AG04450 (cell line): Measurements from ENCODE around the gene POPDC3. TPM values are rescaled to one million over a fixed set of nuclear protein-coding genes. Genes with fewer than 3 reads are reported as not detected.

Experiments
- CTCF ChIA-PET: fragments of 300-600, 350-600 bp; formaldehyde crosslinking; extraction: SDS; loops from one replicate; lab custom pipeline; 2022; ENCODE audit warnings: antibody characterized with exemption, inconsistent platforms; lab: Charles Lee
- POLR2A ChIA-PET: fragments of 350-600 bp; formaldehyde crosslinking; extraction: SDS; loops from one replicate; lab custom pipeline; 2021; ENCODE audit warnings: antibody characterized with exemption, inconsistent platforms; lab: Yijun Ruan, JAX
- DNase-seq: peaks from one replicate; pipeline ENCODE4 v3.0.0-alpha.2; 2011; ENCODE audit warnings: low read depth, low spot score
- H3K27ac ChIP-seq: one replicate; pipeline ENCODE4 v1.5.1; 2012; ENCODE audit warnings: low read depth, low read length, control low read depth
- H3K27me3 ChIP-seq: one replicate; pipeline ENCODE4 v1.6.0; 2012; ENCODE audit warnings: low read length; ENCODE audit not compliant: control insufficient read depth, insufficient read depth
- H3K4me3 ChIP-seq: 2 replicates; pipeline ENCODE4 v1.5.1; 2011; ENCODE audit warnings: mild to moderate bottlenecking, low read depth, low read length, control low read depth
- H3K9me3 ChIP-seq: 2 replicates; pipeline ENCODE4 v1.5.1; 2012; ENCODE audit warnings: low read length; ENCODE audit not compliant: control insufficient read depth, insufficient read depth
- CTCF ChIP-seq: IDR thresholded peaks from 2 replicates; pipeline ENCODE4 v1.5.1; 2011; ENCODE audit warnings: low read depth, low read length, control low read depth, inconsistent platforms
- polyA plus RNA-seq: library from polyadenylated mRNA; depleted of rRNA; stranded (reverse); fragments of >200 nt; gene quantifications from 2 replicates; pipeline ENCODE4 v1.2.3, GENCODE V29; 2011

POPDC3 gene
- polyA plus RNA-seq, 1 experiment, result 29.1 TPM

- TF ChIP-seq CTCF, result no peak
- H3K27ac ChIP-seq, result no peak overlapping the region
- ChIA-PET CTCF (no interaction called here), POLR2A (no interaction called here)
- H3K9me3 ChIP-seq, result no peaks in the 10 kb centered on the region
- DNase-seq, result no peak
- no peak overlapping the region for H3K4me3 ChIP-seq
- H3K27me3 ChIP-seq, result no peaks in the 10 kb centered on the region
Observed at GRCh38 chr6:105161421-105161820, 18.4 kb downstream of the POPDC3 start.

DNA sequence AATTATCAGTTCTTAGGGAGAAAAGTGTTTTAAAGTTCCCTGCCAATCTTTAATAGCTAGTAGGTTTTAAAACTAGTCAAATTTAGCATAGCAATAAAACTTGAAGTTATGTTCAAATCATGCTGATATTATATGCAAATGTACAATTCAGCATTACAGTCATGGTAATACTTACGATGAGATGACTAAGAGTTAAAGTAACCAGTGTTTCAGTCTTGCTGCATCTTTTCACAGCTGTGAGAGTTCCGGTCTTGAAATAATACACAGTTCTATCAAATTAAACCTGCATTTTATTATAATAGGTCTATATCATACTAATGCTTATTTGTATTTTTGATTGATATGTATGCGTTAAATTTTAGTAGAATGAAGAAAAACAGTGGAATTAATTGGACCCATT is 26.1 kb downstream of the POPDC3 start:
- ChIA-PET POLR2A (no interaction called here), CTCF (no interaction called here)
- no peak for TF ChIP-seq CTCF
- no peak overlapping the region for H3K4me3 ChIP-seq
- no peaks in the 10 kb centered on the region for H3K9me3 ChIP-seq
- no peaks in the 10 kb centered on the region for H3K27me3 ChIP-seq
- H3K27ac ChIP-seq, result no peak overlapping the region
- no peak for DNase-seq

GRCh38 chr6:105152880-105153279 is 26.9 kb downstream of the POPDC3 start:
- no peak for DNase-seq
- Histone ChIP-seq H3K27me3 (no peaks in the 10 kb centered on the region), H3K27ac (no peak overlapping the region), H3K9me3 (no peaks in the 10 kb centered on the region), H3K4me3 (no peak overlapping the region)
- POLR2A ChIA-PET, result no interaction called here
- CTCF ChIA-PET, result no interaction called here
- TF ChIP-seq CTCF, result no peak

DNA sequence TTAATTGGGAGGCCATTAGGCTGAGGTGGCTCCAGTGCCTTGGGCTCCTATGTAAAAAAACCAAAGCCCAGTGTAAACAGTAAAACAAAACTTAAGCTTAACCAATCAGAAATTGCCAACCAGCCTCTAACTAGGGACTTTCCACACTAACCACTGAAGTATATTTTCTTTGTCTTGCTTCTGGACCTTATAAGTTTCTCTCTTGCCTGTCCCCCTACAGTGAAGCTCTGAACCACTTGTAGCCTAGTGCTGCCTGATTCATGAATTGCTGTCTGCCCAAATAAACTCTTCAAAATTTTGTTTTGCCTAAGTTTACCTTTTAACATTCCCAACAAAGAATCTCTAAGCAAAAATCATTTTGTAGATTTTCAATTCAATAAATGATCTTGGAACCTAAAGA is 28.2 kb downstream of the POPDC3 start:
- no peak for DNase-seq
- no peaks in the 10 kb centered on the region for H3K9me3 ChIP-seq
- ChIA-PET POLR2A (no interaction called here), CTCF (no interaction called here)
- no peaks in the 10 kb centered on the region for H3K27me3 ChIP-seq
- H3K4me3 ChIP-seq, result no peak overlapping the region
- no peak for TF ChIP-seq CTCF
- H3K27ac ChIP-seq, result no peak overlapping the region

- Histone ChIP-seq H3K27ac (no peak overlapping the region), H3K27me3 (no peaks in the 10 kb centered on the region), H3K4me3 (no peak overlapping the region), H3K9me3 (no peaks in the 10 kb centered on the region; the same call in 1 of the 2 replicates)
- ChIA-PET POLR2A (no interaction called here), CTCF (no interaction called here)
- TF ChIP-seq CTCF, result no peak
- DNase-seq, result no peak
Observed at GRCh38 chr6:105138141-105138540, 41.7 kb downstream of the POPDC3 start.
